Hepatocyte (in vitro differentiated cells): ENCODE measurements around the gene BUB1B.

ENCODE experiments used
- CTCF ChIP-seq: fragments of 200-600 bp; sonication (generic); IDR thresholded peaks from 2 replicates; pipeline ENCODE4 v1.5.1; 2016; ENCODE audit warnings: antibody characterized with exemption, mild to moderate bottlenecking; ENCODE audit not compliant: poor library complexity
- EZH2 ChIP-seq: fragments of 200-600 bp; sonication (generic); IDR thresholded peaks from 2 replicates; pipeline ENCODE4 v1.6.1; 2016; ENCODE audit warnings: antibody characterized with exemption, mild to moderate bottlenecking, borderline replicate concordance

DNA sequence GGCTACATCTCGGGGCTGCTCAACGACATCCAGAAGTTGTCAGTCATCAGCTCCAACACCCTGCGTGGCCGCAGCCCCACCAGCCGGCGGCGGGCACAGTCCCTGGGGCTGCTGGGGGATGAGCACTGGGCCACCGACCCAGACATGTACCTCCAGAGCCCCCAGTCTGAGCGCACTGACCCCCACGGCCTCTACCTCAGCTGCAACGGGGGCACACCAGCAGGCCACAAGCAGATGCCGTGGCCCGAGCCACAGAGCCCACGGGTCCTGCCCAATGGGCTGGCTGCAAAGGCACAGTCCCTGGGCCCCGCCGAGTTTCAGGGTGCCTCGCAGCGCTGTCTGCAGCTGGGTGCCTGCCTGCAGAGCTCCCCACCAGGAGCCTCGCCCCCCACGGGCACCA lies 105.0 kb downstream of the BUB1B start:
- TF ChIP-seq CTCF (no peak), EZH2 (no peak)
